ENCODE measurements around the gene SEC14L5.

GRCh38 chr16:4987580-4988374 is 29.6 kb downstream of the SEC14L5 start:
- TF ChIP-seq, protein P1, sequence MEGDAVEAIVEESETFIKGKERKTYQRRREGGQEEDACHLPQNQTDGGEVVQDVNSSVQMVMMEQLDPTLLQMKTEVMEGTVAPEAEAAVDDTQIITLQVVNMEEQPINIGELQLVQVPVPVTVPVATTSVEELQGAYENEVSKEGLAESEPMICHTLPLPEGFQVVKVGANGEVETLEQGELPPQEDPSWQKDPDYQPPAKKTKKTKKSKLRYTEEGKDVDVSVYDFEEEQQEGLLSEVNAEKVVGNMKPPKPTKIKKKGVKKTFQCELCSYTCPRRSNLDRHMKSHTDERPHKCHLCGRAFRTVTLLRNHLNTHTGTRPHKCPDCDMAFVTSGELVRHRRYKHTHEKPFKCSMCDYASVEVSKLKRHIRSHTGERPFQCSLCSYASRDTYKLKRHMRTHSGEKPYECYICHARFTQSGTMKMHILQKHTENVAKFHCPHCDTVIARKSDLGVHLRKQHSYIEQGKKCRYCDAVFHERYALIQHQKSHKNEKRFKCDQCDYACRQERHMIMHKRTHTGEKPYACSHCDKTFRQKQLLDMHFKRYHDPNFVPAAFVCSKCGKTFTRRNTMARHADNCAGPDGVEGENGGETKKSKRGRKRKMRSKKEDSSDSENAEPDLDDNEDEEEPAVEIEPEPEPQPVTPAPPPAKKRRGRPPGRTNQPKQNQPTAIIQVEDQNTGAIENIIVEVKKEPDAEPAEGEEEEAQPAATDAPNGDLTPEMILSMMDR (IDR thresholded peaks at IDR 0.05) = no peak
- no peak for TF ChIP-seq POLR2A (IDR thresholded peaks at IDR 0.05; ENCODE audit: low read depth)
- no peak for TF ChIP-seq POLR2AphosphoS5 (IDR thresholded peaks at IDR 0.05)

Data from esophagus muscularis mucosa (tissue), 3 donors.